ENCODE measurements around the gene ACOT2.

DNA sequence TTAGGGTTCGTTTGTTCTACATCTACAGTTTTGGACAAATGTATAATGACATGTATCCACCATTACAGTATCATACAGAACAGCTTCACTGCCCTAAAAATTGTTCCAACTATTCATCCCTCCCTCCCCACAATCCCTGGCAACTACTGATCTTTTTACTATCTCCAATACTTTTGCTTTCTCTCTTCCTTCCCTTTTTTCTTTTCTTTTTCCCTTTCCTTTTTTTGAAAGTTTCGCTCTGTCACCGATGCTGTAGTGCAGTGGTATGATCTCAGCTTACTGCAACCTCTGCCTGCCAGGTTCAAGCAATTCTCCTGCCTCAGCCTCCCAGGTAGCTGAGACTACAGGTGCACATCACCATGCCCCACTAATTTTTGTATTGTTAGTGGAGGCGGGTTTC is 20.1 kb downstream of the ACOT2 start:
- TF ChIP-seq, protein P1, sequence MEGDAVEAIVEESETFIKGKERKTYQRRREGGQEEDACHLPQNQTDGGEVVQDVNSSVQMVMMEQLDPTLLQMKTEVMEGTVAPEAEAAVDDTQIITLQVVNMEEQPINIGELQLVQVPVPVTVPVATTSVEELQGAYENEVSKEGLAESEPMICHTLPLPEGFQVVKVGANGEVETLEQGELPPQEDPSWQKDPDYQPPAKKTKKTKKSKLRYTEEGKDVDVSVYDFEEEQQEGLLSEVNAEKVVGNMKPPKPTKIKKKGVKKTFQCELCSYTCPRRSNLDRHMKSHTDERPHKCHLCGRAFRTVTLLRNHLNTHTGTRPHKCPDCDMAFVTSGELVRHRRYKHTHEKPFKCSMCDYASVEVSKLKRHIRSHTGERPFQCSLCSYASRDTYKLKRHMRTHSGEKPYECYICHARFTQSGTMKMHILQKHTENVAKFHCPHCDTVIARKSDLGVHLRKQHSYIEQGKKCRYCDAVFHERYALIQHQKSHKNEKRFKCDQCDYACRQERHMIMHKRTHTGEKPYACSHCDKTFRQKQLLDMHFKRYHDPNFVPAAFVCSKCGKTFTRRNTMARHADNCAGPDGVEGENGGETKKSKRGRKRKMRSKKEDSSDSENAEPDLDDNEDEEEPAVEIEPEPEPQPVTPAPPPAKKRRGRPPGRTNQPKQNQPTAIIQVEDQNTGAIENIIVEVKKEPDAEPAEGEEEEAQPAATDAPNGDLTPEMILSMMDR (IDR thresholded peaks at IDR 0.05), result no peak
- TF ChIP-seq POLR2AphosphoS5 (IDR thresholded peaks at IDR 0.05) (no peak), POLR2A (IDR thresholded peaks at IDR 0.05) (no peak)

Measured in upper lobe of left lung (tissue), 4 donors.